ENCODE results near the gene CXCL9. TPM values are rescaled to one million over a fixed set of nuclear protein-coding genes. Genes with fewer than 3 reads are reported as not detected.

Gene CXCL9
- total RNA-seq, 6 experiments from 2014 or later, result 0.73 to 3.6 (median 2.6) TPM; not detected in 1

DNA sequence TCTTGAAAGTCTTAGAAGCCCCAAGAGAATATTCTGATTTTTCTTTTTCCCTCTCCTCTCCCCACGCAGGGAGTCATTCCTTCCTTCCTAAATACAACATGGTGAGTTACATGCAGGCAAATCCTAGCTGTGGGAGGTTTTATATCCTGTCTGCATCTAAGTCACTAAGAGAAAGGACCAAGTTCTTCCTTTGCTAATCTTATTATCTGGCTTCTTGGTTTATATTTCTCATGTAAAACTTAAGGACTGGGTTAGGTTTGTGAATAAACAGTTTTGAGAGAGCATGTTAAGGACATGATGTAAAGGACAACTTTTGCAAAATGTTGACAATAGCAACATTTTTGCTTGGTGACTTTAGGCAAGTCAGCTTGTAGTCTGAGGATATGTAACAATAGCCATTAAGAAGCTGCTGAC is 5.1 kb upstream of the CXCL9 start:
- ATAC-seq (no peak), DNase-seq (no peak)
- TF ChIP-seq POLR2A (IDR thresholded peaks at IDR 0.05), result no peak
- TF ChIP-seq, protein P1, sequence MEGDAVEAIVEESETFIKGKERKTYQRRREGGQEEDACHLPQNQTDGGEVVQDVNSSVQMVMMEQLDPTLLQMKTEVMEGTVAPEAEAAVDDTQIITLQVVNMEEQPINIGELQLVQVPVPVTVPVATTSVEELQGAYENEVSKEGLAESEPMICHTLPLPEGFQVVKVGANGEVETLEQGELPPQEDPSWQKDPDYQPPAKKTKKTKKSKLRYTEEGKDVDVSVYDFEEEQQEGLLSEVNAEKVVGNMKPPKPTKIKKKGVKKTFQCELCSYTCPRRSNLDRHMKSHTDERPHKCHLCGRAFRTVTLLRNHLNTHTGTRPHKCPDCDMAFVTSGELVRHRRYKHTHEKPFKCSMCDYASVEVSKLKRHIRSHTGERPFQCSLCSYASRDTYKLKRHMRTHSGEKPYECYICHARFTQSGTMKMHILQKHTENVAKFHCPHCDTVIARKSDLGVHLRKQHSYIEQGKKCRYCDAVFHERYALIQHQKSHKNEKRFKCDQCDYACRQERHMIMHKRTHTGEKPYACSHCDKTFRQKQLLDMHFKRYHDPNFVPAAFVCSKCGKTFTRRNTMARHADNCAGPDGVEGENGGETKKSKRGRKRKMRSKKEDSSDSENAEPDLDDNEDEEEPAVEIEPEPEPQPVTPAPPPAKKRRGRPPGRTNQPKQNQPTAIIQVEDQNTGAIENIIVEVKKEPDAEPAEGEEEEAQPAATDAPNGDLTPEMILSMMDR (IDR thresholded peaks at IDR 0.05), result no peak
- Histone ChIP-seq H3K27me3 (no peaks in the 10 kb centered on the region), H3K4me3 (no peak overlapping the region), H3K9me3 (peaks cover 0 to 2% (median 0%) of the 10 kb centered on the region in 4 donors), H3K4me1 (peaks cover 0 to 22% (median 8%) of the 10 kb centered on the region in 4 donors), H3K27ac (peak overlapping the region; percentile 0 to 36 (median 20)), H3K36me3 (no peaks in the 10 kb centered on the region)
- WGBS (ENCODE audit: insufficient coverage, low coverage, low lambda C conversion rate, missing lambda C conversion rate), result 38% methylated on average over 1 of the region's 1 CpG
- intact Hi-C loops (cut with DNase I), result no loop called here

DNA sequence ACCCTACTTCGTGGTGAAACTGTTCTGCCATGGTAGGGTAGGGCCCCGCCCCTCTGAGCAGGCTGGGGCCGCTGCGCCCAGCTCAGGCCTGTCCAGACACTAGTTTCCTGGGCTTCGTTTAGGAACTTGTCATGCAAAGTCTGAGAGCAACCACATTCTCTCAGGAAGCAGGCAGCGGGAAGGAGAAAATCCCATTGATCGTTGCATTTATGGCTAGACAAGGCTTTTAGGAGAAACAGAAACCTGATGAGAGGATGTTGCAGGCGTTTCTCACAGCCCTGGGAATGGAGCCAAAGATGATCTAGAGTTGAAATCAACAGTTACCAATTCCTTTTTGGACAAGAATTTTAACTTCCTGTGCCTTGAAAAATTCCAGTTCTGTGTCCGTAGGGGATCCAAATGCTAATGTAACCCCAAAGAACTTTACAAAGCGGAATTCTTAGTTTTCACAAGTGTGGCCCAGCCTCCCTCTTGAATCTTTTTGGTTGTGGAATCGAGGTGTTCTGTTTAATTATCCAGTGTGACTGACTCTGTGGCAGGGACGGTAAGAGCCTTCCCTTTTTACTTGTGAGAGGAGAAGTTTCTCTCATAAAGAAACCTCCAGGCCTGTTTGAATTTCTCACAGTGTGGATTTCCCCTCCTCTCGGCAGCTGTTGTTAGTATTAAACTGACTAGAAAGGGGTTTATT is 4.5 kb upstream of the CXCL9 start:
- peaks cover 0 to 27% (median 9%) of the 10 kb centered on the region in 4 donors for H3K4me1 ChIP-seq
- intact Hi-C loops (cut with DNase I), result no loop called here
- peak overlapping the region; percentile 0 to 36 (median 20) for H3K27ac ChIP-seq
- no peak overlapping the region for H3K4me3 ChIP-seq
- ATAC-seq, result peak; percentile 48 to 55 (median 52)
- TF ChIP-seq, protein P1 (IDR thresholded peaks at IDR 0.05), result no peak
- TF ChIP-seq POLR2A (IDR thresholded peaks at IDR 0.05), result no peak
- peaks cover 0 to 2% (median 0%) of the 10 kb centered on the region in 4 donors for H3K9me3 ChIP-seq
- no peaks in the 10 kb centered on the region for H3K36me3 ChIP-seq
- no peak for DNase-seq
- WGBS (ENCODE audit: insufficient coverage, low coverage, low lambda C conversion rate, missing lambda C conversion rate), result 42% methylated on average over 10 of the region's 13 CpGs
- H3K27me3 ChIP-seq, result no peaks in the 10 kb centered on the region

DNA sequence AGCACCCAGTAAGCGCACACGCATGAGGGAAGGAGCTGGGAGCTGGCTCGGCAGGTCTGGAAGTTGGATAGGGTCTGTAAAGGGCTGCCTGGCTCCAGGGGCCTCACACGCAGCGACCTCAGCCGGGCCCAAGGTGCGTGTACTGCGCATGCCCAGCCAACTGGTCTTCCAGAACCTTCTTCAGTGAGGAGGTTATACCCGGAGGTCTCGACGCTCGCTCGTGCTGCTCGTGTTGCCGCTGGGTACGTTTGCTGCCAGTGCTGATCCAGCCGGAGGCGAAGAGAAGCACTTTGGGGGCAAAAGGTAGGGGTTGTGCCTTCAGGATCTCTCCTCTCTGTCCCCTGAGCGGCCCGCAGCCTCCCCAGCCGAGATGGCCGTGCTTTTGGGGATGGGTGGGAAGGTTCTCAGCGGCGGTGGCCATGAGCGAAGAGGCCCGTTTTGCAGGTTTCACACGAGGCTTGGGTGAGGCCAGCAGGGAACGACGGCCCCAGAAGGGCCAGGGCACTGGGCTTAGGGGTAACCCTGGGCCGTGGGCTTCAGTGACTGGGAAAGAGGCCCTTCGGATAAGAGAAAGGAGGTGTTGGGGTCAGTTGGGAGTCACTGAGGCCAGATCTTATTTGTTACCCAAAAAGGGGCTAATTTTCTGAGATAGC is 3.8 kb upstream of the CXCL9 start:
- no peaks in the 10 kb centered on the region for H3K27me3 ChIP-seq
- no peak overlapping the region for H3K4me3 ChIP-seq
- peak overlapping the region in 1 of 3 donors; percentile 0 for H3K27ac ChIP-seq
- DNase-seq (no peak), ATAC-seq (peak in 1 of 4 donors; percentile 20)
- WGBS (ENCODE audit: insufficient coverage, low coverage, low lambda C conversion rate, missing lambda C conversion rate), result 87% methylated on average over 4 of the region's 31 CpGs
- H3K36me3 ChIP-seq, result no peaks in the 10 kb centered on the region
- peaks cover 0 to 2% (median 0%) of the 10 kb centered on the region in 4 donors for H3K9me3 ChIP-seq
- TF ChIP-seq, protein P1 (IDR thresholded peaks at IDR 0.05), result no peak
- H3K4me1 ChIP-seq, result peaks cover 0 to 33% (median 12%) of the 10 kb centered on the region in 4 donors
- intact Hi-C loops (cut with DNase I), result no loop called here

DNA sequence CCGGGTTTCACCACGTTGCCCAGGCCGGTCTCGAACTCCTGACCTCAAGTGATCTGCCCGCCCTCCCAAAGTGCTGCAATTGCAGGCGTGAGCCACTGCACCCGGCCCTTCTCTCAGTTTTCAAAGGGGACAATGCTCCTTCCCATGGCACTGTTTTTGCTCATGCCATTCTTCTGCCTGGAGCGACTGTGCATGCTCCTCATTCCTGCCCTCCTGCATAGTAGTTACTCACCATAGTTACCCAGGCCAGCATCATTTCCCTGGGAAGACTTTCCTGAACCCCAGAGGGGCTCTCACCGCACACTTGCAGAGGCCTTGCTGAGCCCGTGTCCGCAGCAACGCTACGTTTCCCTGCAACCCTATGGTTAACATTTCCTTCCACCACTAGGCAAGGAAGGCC is 3.3 kb upstream of the CXCL9 start:
- H3K27me3 ChIP-seq, result no peaks in the 10 kb centered on the region
- no peak overlapping the region for H3K4me3 ChIP-seq
- intact Hi-C loops (cut with DNase I), result no loop called here
- H3K4me1 ChIP-seq, result peaks cover 0 to 33% (median 12%) of the 10 kb centered on the region in 4 donors
- TF ChIP-seq POLR2A (IDR thresholded peaks at IDR 0.05), result no peak
- TF ChIP-seq, protein P1 (IDR thresholded peaks at IDR 0.05), result no peak
- 94% methylated on average over 6 of the region's 13 CpGs for WGBS (ENCODE audit: insufficient coverage, low coverage, low lambda C conversion rate, missing lambda C conversion rate)
- DNase-seq, result no peak
- peaks cover 0 to 2% (median 0%) of the 10 kb centered on the region in 4 donors for H3K9me3 ChIP-seq
- no peaks in the 10 kb centered on the region for H3K36me3 ChIP-seq
- H3K27ac ChIP-seq, result no peak overlapping the region
- no peak for ATAC-seq
